Endodermal cell (in vitro differentiated cells): ENCODE data around the gene GRIP1. TPM values are rescaled to one million over a fixed set of nuclear protein-coding genes. Genes with fewer than 3 reads are reported as not detected.

Experiments
- DNase-seq: peaks from one replicate; pipeline ENCODE4 v3.0.0-alpha.2; 2017
- H3K27ac ChIP-seq: 2 replicates; pipeline ENCODE4 v1.5.1; 2013; ENCODE audit warnings: mild to moderate bottlenecking, low read depth, low read length, moderate library complexity
- H3K27me3 ChIP-seq: 2 replicates; pipeline ENCODE4 v1.6.1; 2013; ENCODE audit warnings: mild to moderate bottlenecking, low read length, moderate library complexity; ENCODE audit not compliant: insufficient read depth, control insufficient read depth, poor library complexity, severe bottlenecking
- H3K36me3 ChIP-seq: 2 replicates; pipeline ENCODE4 v1.7.0; 2013; ENCODE audit warnings: mild to moderate bottlenecking, low read length, moderate library complexity; ENCODE audit not compliant: control insufficient read depth, insufficient read depth
- H3K4me1 ChIP-seq: one replicate; pipeline ENCODE4 v1.7.0; 2013; ENCODE audit warnings: low read length; ENCODE audit not compliant: control insufficient read depth, insufficient read depth
- H3K4me3 ChIP-seq: 2 replicates; pipeline ENCODE4 v1.5.1; 2013; ENCODE audit warnings: mild to moderate bottlenecking, low read length, moderate library complexity
- H3K9ac ChIP-seq: 2 replicates; pipeline ENCODE4 v1.6.1; 2013; ENCODE audit warnings: mild to moderate bottlenecking, low read length, moderate library complexity; ENCODE audit not compliant: poor library complexity, severe bottlenecking; ENCODE audit errors: extremely low read depth
- H3K9me3 ChIP-seq: 2 replicates; pipeline ENCODE4 v1.6.1; 2013; ENCODE audit warnings: mild to moderate bottlenecking, low read length, moderate library complexity; ENCODE audit not compliant: control insufficient read depth
- H3K27ac Mint-ChIP-seq: 2 replicates; pipeline ENCODE4 v1.8.0; 2020; ENCODE audit warnings: mixed read lengths
- H3K27me3 Mint-ChIP-seq: 2 replicates; pipeline ENCODE4 v1.8.0; 2021; ENCODE audit warnings: mild to moderate bottlenecking, mixed read lengths; ENCODE audit not compliant: insufficient read depth
- H3K36me3 Mint-ChIP-seq: 2 replicates; pipeline ENCODE4 v1.8.0; 2020; ENCODE audit warnings: low read depth, mixed read lengths
- H3K4me1 Mint-ChIP-seq: 2 replicates; pipeline ENCODE4 v1.8.0; 2020; ENCODE audit warnings: mixed read lengths
- H3K4me3 Mint-ChIP-seq: 2 replicates; pipeline ENCODE4 v1.8.0; 2020; ENCODE audit warnings: mild to moderate bottlenecking, moderate library complexity, mixed read lengths
- H3K9me3 Mint-ChIP-seq: 2 replicates; pipeline ENCODE4 v1.8.0; 2020; ENCODE audit warnings: mild to moderate bottlenecking, mixed read lengths
- WGBS, 2 experiments: methylation state at CpG; one replicate each; pipeline versions ENCODE4 v1.1.5 to v1.1.7; 2013; ENCODE audit warnings: missing lambda C conversion rate in 2 of 2, mixed read lengths in 1 of 2; ENCODE audit not compliant: insufficient coverage in 1 of 2, insufficient read length in 1 of 2; 5-methylcytosine and 5-hydroxymethylcytosine counted together
- total RNA-seq, 2 donors: library from RNA; stranded (reverse); fragmentation: NEBNext Ultra II Directional in 1 of 2; extraction: Animal tissue kit (Norgen Biotek cat#: 25700) in 1 of 2; gene quantifications; 2 replicates in 1 of 2; 3 replicates in 1 of 2; pipeline ENCODE4 v1.2.1, GENCODE V29; 2021
- TF ChIP-seq, protein P1 (sequence below): fragments of 200-600 bp; sonication (generic); conservative IDR thresholded peaks from 2 replicates; pipeline ENCODE4 v1.5.0; 2021; ENCODE audit warnings: antibody characterized with exemption, mild to moderate bottlenecking

The GRIP1 gene
- total RNA-seq, 2 donors from 2014 or later, result 41.0 to 47.6 TPM

DNA sequence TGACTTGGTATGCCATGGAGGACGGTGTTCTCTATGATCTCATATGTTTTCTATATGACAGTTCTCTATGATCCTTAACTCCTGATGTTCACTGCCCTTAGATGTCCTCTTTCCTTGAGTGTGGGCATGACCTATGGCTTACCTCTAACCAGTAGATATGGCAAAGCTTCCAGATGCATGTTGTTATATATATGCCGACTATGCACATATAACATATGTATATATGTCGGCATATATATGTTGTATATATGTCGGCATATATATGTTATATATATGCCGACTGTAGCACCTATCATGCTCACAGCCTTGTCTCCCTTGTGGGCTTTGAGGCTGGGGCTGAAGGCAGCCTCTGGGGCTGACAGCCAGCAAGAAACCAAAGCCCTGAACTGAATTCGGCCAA lies 106.0 kb downstream of the GRIP1 start:
- peaks cover 5% of the 10 kb centered on the region for H3K9me3 ChIP-seq
- H3K4me1 Mint-ChIP-seq, result no peaks in the 10 kb centered on the region
- H3K4me3 Mint-ChIP-seq, result no peak overlapping the region
- H3K36me3 ChIP-seq, result no peaks in the 10 kb centered on the region
- H3K27me3 Mint-ChIP-seq, result no peaks in the 10 kb centered on the region
- 95 to 100% methylated on average over 3 to 4 of the region's 6 CpGs for WGBS, 2 experiments
- TF ChIP-seq, protein P1, sequence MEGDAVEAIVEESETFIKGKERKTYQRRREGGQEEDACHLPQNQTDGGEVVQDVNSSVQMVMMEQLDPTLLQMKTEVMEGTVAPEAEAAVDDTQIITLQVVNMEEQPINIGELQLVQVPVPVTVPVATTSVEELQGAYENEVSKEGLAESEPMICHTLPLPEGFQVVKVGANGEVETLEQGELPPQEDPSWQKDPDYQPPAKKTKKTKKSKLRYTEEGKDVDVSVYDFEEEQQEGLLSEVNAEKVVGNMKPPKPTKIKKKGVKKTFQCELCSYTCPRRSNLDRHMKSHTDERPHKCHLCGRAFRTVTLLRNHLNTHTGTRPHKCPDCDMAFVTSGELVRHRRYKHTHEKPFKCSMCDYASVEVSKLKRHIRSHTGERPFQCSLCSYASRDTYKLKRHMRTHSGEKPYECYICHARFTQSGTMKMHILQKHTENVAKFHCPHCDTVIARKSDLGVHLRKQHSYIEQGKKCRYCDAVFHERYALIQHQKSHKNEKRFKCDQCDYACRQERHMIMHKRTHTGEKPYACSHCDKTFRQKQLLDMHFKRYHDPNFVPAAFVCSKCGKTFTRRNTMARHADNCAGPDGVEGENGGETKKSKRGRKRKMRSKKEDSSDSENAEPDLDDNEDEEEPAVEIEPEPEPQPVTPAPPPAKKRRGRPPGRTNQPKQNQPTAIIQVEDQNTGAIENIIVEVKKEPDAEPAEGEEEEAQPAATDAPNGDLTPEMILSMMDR, result no peak
- H3K27ac Mint-ChIP-seq, result no peak overlapping the region
- H3K27me3 ChIP-seq, result no peaks in the 10 kb centered on the region
- H3K27ac ChIP-seq, result no peak overlapping the region
- no peaks in the 10 kb centered on the region for H3K4me1 ChIP-seq
- H3K36me3 Mint-ChIP-seq, result peaks cover 14% of the 10 kb centered on the region
- no peak overlapping the region for H3K4me3 ChIP-seq
- H3K9ac ChIP-seq, result no peak overlapping the region
- peaks cover 10% of the 10 kb centered on the region for H3K9me3 Mint-ChIP-seq
- DNase-seq, result no peak

DNA sequence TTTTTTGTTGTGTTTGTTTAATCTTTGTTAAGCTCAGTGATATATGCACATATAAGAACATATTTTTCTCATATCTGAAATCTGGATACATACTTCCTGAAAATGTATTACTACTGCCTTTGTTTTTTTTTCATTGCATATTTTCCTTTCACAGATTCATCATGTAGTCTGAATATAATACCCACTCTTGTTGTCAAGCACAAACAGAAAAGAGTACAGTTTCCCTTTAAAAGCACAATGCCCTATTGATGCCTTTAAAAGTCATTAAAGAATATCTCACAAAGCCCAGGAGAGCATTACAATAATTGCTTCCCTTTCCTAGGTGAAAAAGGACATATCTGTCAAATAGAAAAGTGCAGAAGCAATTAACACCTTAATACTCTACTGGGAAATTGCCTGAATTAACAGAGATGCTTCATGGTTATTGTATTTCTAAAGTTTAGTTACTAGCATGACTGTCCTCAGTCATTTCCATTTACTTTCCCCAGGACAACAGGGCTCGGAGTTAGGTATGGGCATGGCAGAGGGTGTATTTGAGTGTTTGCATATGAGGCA lies 107.4 kb downstream of the GRIP1 start:
- H3K4me3 ChIP-seq, result no peak overlapping the region
- 86 to 100% methylated on average over 1 of the region's 1 CpG for WGBS, 2 experiments
- H3K36me3 ChIP-seq, result no peaks in the 10 kb centered on the region
- H3K27me3 ChIP-seq, result no peaks in the 10 kb centered on the region
- no peak overlapping the region for H3K4me3 Mint-ChIP-seq
- no peak overlapping the region for H3K27ac ChIP-seq
- no peaks in the 10 kb centered on the region for H3K4me1 Mint-ChIP-seq
- H3K27ac Mint-ChIP-seq, result no peak overlapping the region
- peaks cover 7% of the 10 kb centered on the region for H3K36me3 Mint-ChIP-seq
- H3K9ac ChIP-seq, result no peak overlapping the region
- no peaks in the 10 kb centered on the region for H3K9me3 ChIP-seq
- H3K27me3 Mint-ChIP-seq, result no peaks in the 10 kb centered on the region
- peaks cover 9% of the 10 kb centered on the region for H3K9me3 Mint-ChIP-seq
- DNase-seq, result no peak
- TF ChIP-seq, protein P1, result no peak
- H3K4me1 ChIP-seq, result no peaks in the 10 kb centered on the region

DNA sequence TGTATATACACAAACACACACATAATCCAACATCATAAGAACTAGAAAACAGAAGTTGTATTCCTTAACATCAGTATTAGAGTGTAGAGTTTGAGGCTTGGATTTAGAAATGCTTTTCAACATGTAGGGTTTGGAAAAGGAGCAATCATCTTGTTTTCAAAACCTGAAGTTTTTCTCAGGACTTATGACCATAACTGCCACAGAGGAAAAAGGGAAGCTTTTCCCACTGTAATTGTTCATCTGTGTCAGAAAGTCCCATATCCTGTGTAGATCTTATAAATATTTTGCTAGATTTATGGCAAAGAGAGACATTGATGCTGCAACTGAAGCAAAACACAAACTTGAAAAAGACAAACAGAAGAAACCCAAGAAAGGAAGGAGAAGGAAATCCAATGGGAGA lies 115.7 kb downstream of the GRIP1 start:
- TF ChIP-seq, protein P1, result no peak
- Mint-ChIP-seq H3K27me3 (no peaks in the 10 kb centered on the region), H3K27ac (no peak overlapping the region), H3K9me3 (peaks cover 77% of the 10 kb centered on the region), H3K4me1 (no peaks in the 10 kb centered on the region), H3K4me3 (no peak overlapping the region), H3K36me3 (peaks cover 33% of the 10 kb centered on the region)
- no peak overlapping the region for H3K27ac ChIP-seq
- H3K27me3 ChIP-seq, result no peaks in the 10 kb centered on the region
- peak overlapping the region; percentile 33 for H3K4me3 ChIP-seq
- no peak overlapping the region for H3K9ac ChIP-seq
- H3K9me3 ChIP-seq, result peaks cover 14% of the 10 kb centered on the region
- H3K36me3 ChIP-seq, result no peaks in the 10 kb centered on the region
- no peaks in the 10 kb centered on the region for H3K4me1 ChIP-seq
- DNase-seq, result no peak
